Measurements from ENCODE around the gene HSD17B1.

HSD17B1 gene

GRCh38 chr17:42547001-42547461 is 5.7 kb upstream of the HSD17B1 start:
- Histone ChIP-seq H3K36me3 (peaks cover 21 to 38% (median 28%) of the 10 kb centered on the region in 11 experiments; a peak in 20 of 22 replicates), H3K4me2 (no peak overlapping the region), H3K27ac (no peak overlapping the region), H3K9me3 (replicated peaks in 1 of 11) (no peaks in the 10 kb centered on the region), H4K20me1 (peaks cover 0 to 65% (median 28%) of the 10 kb centered on the region in 11 experiments; a peak in 17 of 22 replicates), H3K9ac (no peak overlapping the region), H3K4me3 (no peak overlapping the region), H3K4me1 (peaks cover 13 to 22% (median 16%) of the 10 kb centered on the region in 10 experiments; a peak in 19 of 20 replicates), H3K27me3 (peaks cover 0 to 15% (median 0%) of the 10 kb centered on the region in 11 experiments; a peak in 3 of 22 replicates)
- no peak for TF ChIP-seq Cebpa-rat (IDR thresholded peaks at IDR 0.05)

- Histone ChIP-seq H3K27ac (no peak overlapping the region), H3K4me1 (peaks cover 14 to 24% (median 17%) of the 10 kb centered on the region in 10 experiments; a peak in 19 of 20 replicates), H3K9ac (peak overlapping the region in 1 of 11 experiments; percentile 70; a peak in 1 of 22 replicates), H3K9me3 (replicated peaks in 1 of 11) (no peaks in the 10 kb centered on the region), H3K36me3 (peaks cover 17 to 32% (median 22%) of the 10 kb centered on the region in 11 experiments; a peak in 20 of 22 replicates), H4K20me1 (peaks cover 0 to 63% (median 28%) of the 10 kb centered on the region in 11 experiments; a peak in 17 of 22 replicates), H3K4me2 (peak overlapping the region; percentile 86 to 95 (median 90)), H3K4me3 (peak overlapping the region in 6 of 10 experiments; percentile 53 to 64 (median 56); a peak in 7 of 20 replicates), H3K27me3 (peaks cover 0 to 15% (median 0%) of the 10 kb centered on the region in 11 experiments; a peak in 3 of 22 replicates)
- no peak for TF ChIP-seq Cebpa-rat (IDR thresholded peaks at IDR 0.05)
Measured at GRCh38 chr17:42547698-42548069, 5.0 kb upstream of the HSD17B1 start.

DNA sequence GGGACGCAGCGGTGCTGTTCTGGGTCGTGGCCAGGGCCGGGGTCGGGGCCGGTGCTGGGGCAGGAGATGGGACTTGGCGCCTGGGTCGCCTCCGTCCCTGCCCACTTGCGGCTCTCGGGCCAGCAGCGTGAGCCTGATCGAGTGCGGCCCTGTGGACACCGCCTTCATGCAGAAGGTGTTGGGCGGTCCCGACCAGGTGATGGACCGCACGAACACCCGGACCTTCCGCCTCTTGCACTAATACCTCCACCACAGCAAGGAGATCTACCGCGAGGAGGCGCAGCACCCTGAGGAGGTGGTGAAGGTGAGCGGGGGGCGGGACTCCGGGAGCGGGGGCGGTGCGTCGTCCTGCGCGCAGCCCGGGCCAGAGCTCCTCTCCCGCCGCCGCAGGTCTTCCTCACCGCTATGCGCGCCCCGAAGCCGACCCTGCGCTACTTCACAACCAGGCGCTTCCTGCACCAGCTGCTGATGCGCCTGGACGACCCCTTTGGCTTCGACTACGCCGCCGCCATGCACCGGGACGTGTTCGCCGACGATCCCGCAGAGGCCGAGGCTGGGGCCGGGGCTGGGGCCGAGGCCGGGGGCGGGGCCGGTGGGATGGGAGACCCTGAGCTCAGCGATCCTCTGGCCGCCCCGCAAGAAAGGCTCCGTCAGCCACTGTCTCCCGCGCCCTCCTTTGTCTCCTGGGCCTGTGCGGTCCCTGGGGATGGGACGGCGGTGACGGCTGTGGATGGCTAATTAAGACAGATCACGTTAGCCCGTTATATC is 4.5 kb upstream of the HSD17B1 start:
- Histone ChIP-seq H3K4me3 (peak overlapping the region; percentile 34 to 69 (median 56)), H3K4me2 (peak overlapping the region; percentile 86 to 95 (median 90)), H3K9ac (peak overlapping the region; percentile 33 to 75 (median 61); a peak in 20 of 22 replicates), H3K4me1 (peaks cover 19 to 29% (median 21%) of the 10 kb centered on the region in 10 experiments), H3K9me3 (replicated peaks in 1 of 11) (no peaks in the 10 kb centered on the region), H3K36me3 (peaks cover 11 to 26% (median 19%) of the 10 kb centered on the region in 11 experiments; a peak in 20 of 22 replicates), H3K27ac (peak overlapping the region in 7 of 11 experiments; percentile 4 to 45 (median 36); a peak in 10 of 22 replicates), H4K20me1 (peaks cover 0 to 59% (median 31%) of the 10 kb centered on the region in 11 experiments; a peak in 17 of 22 replicates), H3K27me3 (peaks cover 0 to 15% (median 0%) of the 10 kb centered on the region in 11 experiments; a peak in 3 of 22 replicates)
- TF ChIP-seq Cebpa-rat (IDR thresholded peaks at IDR 0.05): no peak

DNA sequence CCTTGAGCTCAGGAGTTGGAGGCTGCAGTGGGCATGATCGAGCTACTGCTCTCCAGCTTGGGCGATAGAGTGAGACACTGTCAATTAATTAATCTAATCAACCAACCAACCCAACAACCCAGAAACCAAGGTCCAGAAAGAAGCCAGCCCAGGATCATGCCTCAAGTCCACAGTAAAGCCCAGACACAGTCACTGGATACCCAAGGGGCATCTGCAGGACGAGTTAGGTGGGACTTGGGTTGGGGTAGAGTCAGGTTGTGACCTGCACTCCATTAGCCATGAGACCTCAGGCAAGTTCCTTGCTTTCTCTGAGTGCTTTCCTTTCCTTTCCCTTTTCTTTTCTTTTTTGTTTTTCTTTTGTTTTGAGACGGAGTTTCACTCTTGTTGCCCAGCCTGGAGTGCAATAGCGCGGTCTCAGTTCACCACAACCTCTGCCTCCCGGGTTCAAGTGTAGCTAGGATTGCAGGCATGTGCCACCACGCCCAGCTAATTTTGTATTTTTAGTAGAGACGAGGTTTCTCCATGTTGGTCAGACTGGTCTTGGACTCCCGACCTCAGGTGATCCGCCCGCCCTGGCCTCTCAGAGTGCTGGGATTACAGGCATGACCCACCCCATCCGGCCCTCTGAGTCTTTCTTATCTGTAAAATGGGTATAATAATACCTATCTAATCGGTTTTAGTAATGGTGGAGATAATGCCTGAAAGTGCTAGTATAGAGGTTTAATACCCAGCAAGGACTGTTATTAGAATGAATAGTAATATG is 3.5 kb upstream of the HSD17B1 start:
- TF ChIP-seq Cebpa-rat (IDR thresholded peaks at IDR 0.05): no peak
- peaks cover 0 to 15% (median 0%) of the 10 kb centered on the region in 11 experiments; a peak in 3 of 22 replicates for H3K27me3 ChIP-seq
- no peaks in the 10 kb centered on the region for H3K9me3 ChIP-seq (replicated peaks in 1 of 11)
- H3K4me1 ChIP-seq: peaks cover 27 to 38% (median 30%) of the 10 kb centered on the region in 10 experiments
- peak overlapping the region; percentile 33 to 75 (median 61); a peak in 18 of 22 replicates for H3K9ac ChIP-seq
- peaks cover 2 to 17% (median 9%) of the 10 kb centered on the region in 11 experiments; a peak in 16 of 22 replicates for H3K36me3 ChIP-seq
- peaks cover 0 to 55% (median 33%) of the 10 kb centered on the region in 11 experiments; a peak in 17 of 22 replicates for H4K20me1 ChIP-seq
- peak overlapping the region in 7 of 11 experiments; percentile 4 to 45 (median 36); a peak in 10 of 22 replicates for H3K27ac ChIP-seq
- peak overlapping the region; percentile 86 to 95 (median 90) for H3K4me2 ChIP-seq
- peak overlapping the region in 9 of 10 experiments; percentile 46 to 69 (median 56); a peak in 18 of 20 replicates for H3K4me3 ChIP-seq

DNA sequence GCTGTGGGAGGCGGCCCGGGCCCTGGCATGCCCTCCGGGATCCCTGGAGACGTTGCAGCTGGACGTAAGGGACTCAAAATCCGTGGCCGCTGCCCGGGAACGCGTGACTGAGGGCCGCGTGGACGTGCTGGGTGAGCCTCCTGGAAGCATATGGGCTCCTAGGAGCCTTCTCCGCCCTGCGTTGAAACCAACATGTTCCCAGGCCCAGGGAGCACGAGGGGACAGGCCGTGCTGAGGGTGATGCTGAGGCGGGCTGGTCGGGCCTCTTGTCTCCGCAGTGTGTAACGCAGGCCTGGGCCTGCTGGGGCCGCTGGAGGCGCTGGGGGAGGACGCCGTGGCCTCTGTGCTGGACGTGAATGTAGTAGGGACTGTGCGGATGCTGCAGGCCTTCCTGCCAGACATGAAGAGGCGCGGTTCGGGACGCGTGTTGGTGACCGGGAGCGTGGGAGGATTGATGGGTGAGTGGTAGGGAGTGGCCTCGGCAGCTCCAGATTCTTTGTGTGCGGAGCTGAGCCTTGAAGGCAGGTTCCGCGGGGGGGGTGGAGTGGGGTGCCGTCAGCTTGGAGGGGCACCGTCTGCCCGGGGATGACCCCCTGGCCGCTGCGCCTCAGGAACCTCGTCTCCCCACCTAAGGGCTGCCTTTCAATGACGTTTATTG is 567 bp downstream of the HSD17B1 start:
- Histone ChIP-seq H3K4me2 (peak overlapping the region; percentile 82 to 99 (median 94)), H4K20me1 (peaks cover 0 to 34% (median 15%) of the 10 kb centered on the region in 11 experiments; a peak in 13 of 22 replicates), H3K4me1 (peaks cover 33 to 47% (median 37%) of the 10 kb centered on the region in 10 experiments), H3K9ac (peak overlapping the region; percentile 83 to 94 (median 91); a peak in 18 of 22 replicates), H3K27ac (peak overlapping the region in 5 of 11 experiments; percentile 87 to 93 (median 89); a peak in 10 of 22 replicates), H3K9me3 (replicated peaks in 1 of 11) (no peaks in the 10 kb centered on the region), H3K36me3 (peaks cover 0 to 10% (median 0%) of the 10 kb centered on the region in 11 experiments; a peak in 6 of 22 replicates), H3K4me3 (peak overlapping the region in 9 of 10 experiments; percentile 67 to 98 (median 92); a peak in 16 of 20 replicates), H3K27me3 (peaks cover 0 to 10% (median 0%) of the 10 kb centered on the region in 11 experiments; a peak in 3 of 22 replicates)
- TF ChIP-seq Cebpa-rat (IDR thresholded peaks at IDR 0.05): no peak

- Histone ChIP-seq H3K27me3 (peaks cover 0 to 4% (median 0%) of the 10 kb centered on the region in 11 experiments; a peak in 2 of 22 replicates), H3K9me3 (replicated peaks in 1 of 11) (no peaks in the 10 kb centered on the region), H4K20me1 (peaks cover 0 to 31% (median 14%) of the 10 kb centered on the region in 11 experiments; a peak in 13 of 22 replicates), H3K4me2 (peak overlapping the region; percentile 82 to 99 (median 94)), H3K9ac (peak overlapping the region; percentile 83 to 94 (median 91)), H3K4me3 (peak overlapping the region; percentile 67 to 98 (median 92)), H3K4me1 (peaks cover 29 to 43% (median 33%) of the 10 kb centered on the region in 10 experiments), H3K27ac (peak overlapping the region; percentile 74 to 93 (median 88)), H3K36me3 (peaks cover 0 to 10% (median 0%) of the 10 kb centered on the region in 11 experiments; a peak in 6 of 22 replicates)
- TF ChIP-seq Cebpa-rat (IDR thresholded peaks at IDR 0.05): no peak
Measured at GRCh38 chr17:42553866-42554249, 1.1 kb downstream of the HSD17B1 start.

- TF ChIP-seq Cebpa-rat (IDR thresholded peaks at IDR 0.05): no peak
- peaks cover 0 to 25% (median 9%) of the 10 kb centered on the region in 11 experiments; a peak in 11 of 22 replicates for H4K20me1 ChIP-seq
Measured at GRCh38 chr17:42554250-42555121, 1.8 kb downstream of the HSD17B1 start.

More at GRCh38 chr17:42554250-42555121, 1.8 kb downstream of the HSD17B1 start:
- Histone ChIP-seq H3K4me2 (peak overlapping the region; percentile 82 to 99 (median 94)), H3K36me3 (peaks cover 0 to 10% (median 0%) of the 10 kb centered on the region in 11 experiments; a peak in 6 of 22 replicates), H3K27ac (peak overlapping the region; percentile 74 to 93 (median 88)), H3K9me3 (replicated peaks in 1 of 11) (no peaks in the 10 kb centered on the region), H3K27me3 (no peaks in the 10 kb centered on the region), H3K9ac (peak overlapping the region; percentile 83 to 94 (median 91)), H3K4me3 (peak overlapping the region; percentile 67 to 98 (median 92)), H3K4me1 (peaks cover 23 to 38% (median 27%) of the 10 kb centered on the region in 10 experiments)
